ES-I3 (cell line): Measurements from ENCODE around the gene SERPINH1.

Experiments
- H3K36me3 ChIP-seq: 2 replicates; pipeline ENCODE4 v1.6.1; 2013; ENCODE audit warnings: mild to moderate bottlenecking, low read length, control low read depth, moderate library complexity; ENCODE audit not compliant: insufficient read depth
- H3K4me1 ChIP-seq: 2 replicates; pipeline ENCODE4 v1.6.1; 2013; ENCODE audit warnings: mild to moderate bottlenecking, control low read depth, low read length; ENCODE audit not compliant: insufficient read depth
- H3K9ac ChIP-seq: 2 replicates; pipeline ENCODE4 v1.6.1; 2013; ENCODE audit warnings: low read depth, mild to moderate bottlenecking, low read length, moderate library complexity
- H3K9me3 ChIP-seq: 2 replicates; pipeline ENCODE4 v1.6.1; 2013; ENCODE audit warnings: mild to moderate bottlenecking, low read length, moderate library complexity; ENCODE audit not compliant: control insufficient read depth, insufficient read depth

Gene SERPINH1

GRCh38 chr11:75597636-75598035 lies 35.6 kb downstream of the SERPINH1 start:
- H3K9me3 ChIP-seq: no peaks in the 10 kb centered on the region
- H3K9ac ChIP-seq: no peak overlapping the region

GRCh38 chr11:75598264-75598663 lies 36.2 kb downstream of the SERPINH1 start:
- no peaks in the 10 kb centered on the region for H3K36me3 ChIP-seq
- peaks cover 2% of the 10 kb centered on the region; the same call in 1 of the 2 replicates for H3K4me1 ChIP-seq
- H3K9me3 ChIP-seq: no peaks in the 10 kb centered on the region
- no peak overlapping the region for H3K9ac ChIP-seq

More at GRCh38 chr11:75597636-75598035, 35.6 kb downstream of the SERPINH1 start:
- no peaks in the 10 kb centered on the region for H3K36me3 ChIP-seq
- H3K4me1 ChIP-seq: no peaks in the 10 kb centered on the region

GRCh38 chr11:75598900-75599299 lies 36.8 kb downstream of the SERPINH1 start:
- no peak overlapping the region for H3K9ac ChIP-seq
- H3K4me1 ChIP-seq: peaks cover 3% of the 10 kb centered on the region; the same call in 1 of the 2 replicates
- no peaks in the 10 kb centered on the region for H3K9me3 ChIP-seq
- H3K36me3 ChIP-seq: no peaks in the 10 kb centered on the region

- H3K36me3 ChIP-seq: no peaks in the 10 kb centered on the region
- no peaks in the 10 kb centered on the region for H3K9me3 ChIP-seq
- H3K9ac ChIP-seq: no peak overlapping the region
- peaks cover 3% of the 10 kb centered on the region; the same call in 1 of the 2 replicates for H3K4me1 ChIP-seq
Observed at GRCh38 chr11:75600356-75600755, 38.3 kb downstream of the SERPINH1 start.

GRCh38 chr11:75601494-75601893 lies 39.4 kb downstream of the SERPINH1 start:
- H3K9me3 ChIP-seq: no peaks in the 10 kb centered on the region
- peaks cover 3% of the 10 kb centered on the region; the same call in 1 of the 2 replicates for H3K4me1 ChIP-seq
- H3K9ac ChIP-seq: no peak overlapping the region
- H3K36me3 ChIP-seq: no peaks in the 10 kb centered on the region

GRCh38 chr11:75602951-75603350 lies 40.9 kb downstream of the SERPINH1 start:
- Histone ChIP-seq H3K9ac (no peak overlapping the region), H3K4me1 (peaks cover 3% of the 10 kb centered on the region; the same call in 1 of the 2 replicates), H3K9me3 (no peaks in the 10 kb centered on the region), H3K36me3 (no peaks in the 10 kb centered on the region)

GRCh38 chr11:75603791-75604736 lies 42.0 kb downstream of the SERPINH1 start:
- Histone ChIP-seq H3K9ac (no peak overlapping the region), H3K4me1 (peaks cover 3% of the 10 kb centered on the region; the same call in 1 of the 2 replicates), H3K36me3 (no peaks in the 10 kb centered on the region), H3K9me3 (no peaks in the 10 kb centered on the region)

GRCh38 chr11:75606099-75606498 lies 44.0 kb downstream of the SERPINH1 start:
- Histone ChIP-seq H3K9me3 (no peaks in the 10 kb centered on the region), H3K9ac (no peak overlapping the region), H3K4me1 (peaks cover 3% of the 10 kb centered on the region; the same call in 1 of the 2 replicates), H3K36me3 (no peaks in the 10 kb centered on the region)

GRCh38 chr11:75611823-75612222 lies 49.8 kb downstream of the SERPINH1 start:
- no peaks in the 10 kb centered on the region for H3K36me3 ChIP-seq
- H3K9me3 ChIP-seq: no peaks in the 10 kb centered on the region
- H3K4me1 ChIP-seq: no peaks in the 10 kb centered on the region
- no peak overlapping the region for H3K9ac ChIP-seq

GRCh38 chr11:75615751-75616150 lies 53.7 kb downstream of the SERPINH1 start:
- Histone ChIP-seq H3K36me3 (no peaks in the 10 kb centered on the region), H3K4me1 (no peaks in the 10 kb centered on the region), H3K9me3 (no peaks in the 10 kb centered on the region), H3K9ac (no peak overlapping the region)

- H3K9ac ChIP-seq: no peak overlapping the region
- no peaks in the 10 kb centered on the region for H3K36me3 ChIP-seq
- H3K4me1 ChIP-seq: no peaks in the 10 kb centered on the region
- no peaks in the 10 kb centered on the region for H3K9me3 ChIP-seq
Observed at GRCh38 chr11:75616281-75616680, 54.2 kb downstream of the SERPINH1 start.
